ENCODE measurements around the gene CPXM1. TPM values are rescaled to one million over a fixed set of nuclear protein-coding genes. Genes with fewer than 3 reads are reported as not detected.
"Not testable (repeated sequence)": the region's sequence is repeated elsewhere in the genome, so short reads cannot be mapped to it uniquely, and the experiment has no call there.

Gene CPXM1
- total and polyA plus RNA-seq, 10 donors, result 0.23 to 2.9 (median 0.48) TPM

- Histone ChIP-seq H3K4me3 (no peak overlapping the region), H3K4me1 (peaks cover 0 to 13% (median 3%) of the 10 kb centered on the region in 6 donors), H3K27ac (no peak overlapping the region), H3K36me3 (peaks cover 0 to 33% (median 3%) of the 10 kb centered on the region in 6 donors), H3K9me3 (no peaks in the 10 kb centered on the region), H3K27me3 (replicated peaks in 1 of 7) (peaks cover 0 to 10% (median 0%) of the 10 kb centered on the region in 7 donors)
- DNase-seq, result no peak
- WGBS, 5 donors, result 70 to 85% (median 78%) methylated on average over 1 of the region's 1 CpG
- TF ChIP-seq POLR2AphosphoS5 (IDR thresholded peaks at IDR 0.05) (no peak), POLR2A (IDR thresholded peaks at IDR 0.05) (no peak), CTCF (IDR thresholded peaks at IDR 0.05 in 8 of 11, conservative IDR thresholded peaks at IDR 0.05 in 3 of 11) (no peak)
- intact Hi-C loops (cut with DNase I; ENCODE audit: low total_unique reads), result no loop called here
Measured at GRCh38 chr20:2833761-2834160, 33.3 kb upstream of the CPXM1 start.

- 83 to 95% (median 87%) methylated on average over 7 of the region's 7 CpGs for WGBS, 5 donors
- H3K9me3 ChIP-seq; intact Hi-C loops (cut with DNase I; ENCODE audit: low total_unique reads); DNase-seq; H3K4me1 ChIP-seq; H3K4me3 ChIP-seq; H3K27ac ChIP-seq: not testable (repeated sequence)
- Histone ChIP-seq H3K27me3 (replicated peaks in 1 of 7) (peaks cover 0 to 32% (median 0%) of the 10 kb centered on the region in 7 donors), H3K36me3 (peaks cover 0 to 14% (median 0%) of the 10 kb centered on the region in 6 donors)
Measured at GRCh38 chr20:2831206-2831605, 30.8 kb upstream of the CPXM1 start.

GRCh38 chr20:2829376-2829775 is 28.9 kb upstream of the CPXM1 start:
- TF ChIP-seq POLR2AphosphoS5 (IDR thresholded peaks at IDR 0.05) (no peak), POLR2A (IDR thresholded peaks at IDR 0.05) (no peak), CTCF (IDR thresholded peaks at IDR 0.05 in 8 of 11, conservative IDR thresholded peaks at IDR 0.05 in 3 of 11) (no peak)
- H3K36me3 ChIP-seq, result no peaks in the 10 kb centered on the region
- intact Hi-C loops (cut with DNase I; ENCODE audit: low total_unique reads), result no loop called here
- H3K9me3 ChIP-seq, result no peaks in the 10 kb centered on the region
- 66 to 88% (median 80%) methylated on average over 6 of the region's 6 CpGs for WGBS, 5 donors
- no peak overlapping the region for H3K27ac ChIP-seq
- peaks cover 0 to 7% (median 0%) of the 10 kb centered on the region in 6 donors for H3K4me1 ChIP-seq
- peaks cover 0 to 37% (median 0%) of the 10 kb centered on the region in 7 donors for H3K27me3 ChIP-seq (replicated peaks in 1 of 7)
- DNase-seq, result no peak
- H3K4me3 ChIP-seq, result no peak overlapping the region

- Histone ChIP-seq H3K9me3 (no peaks in the 10 kb centered on the region), H3K4me3 (no peak overlapping the region), H3K27ac (no peak overlapping the region), H3K4me1 (peaks cover 0 to 7% (median under 1%) of the 10 kb centered on the region in 6 donors), H3K36me3 (no peaks in the 10 kb centered on the region), H3K27me3 (replicated peaks in 1 of 7) (peaks cover 0 to 43% (median 2%) of the 10 kb centered on the region in 7 donors)
- no peak for TF ChIP-seq POLR2A (IDR thresholded peaks at IDR 0.05)
- TF ChIP-seq CTCF (IDR thresholded peaks at IDR 0.05 in 8 of 11, conservative IDR thresholded peaks at IDR 0.05 in 3 of 11), result no peak
- TF ChIP-seq POLR2AphosphoS5 (IDR thresholded peaks at IDR 0.05), result no peak
- intact Hi-C loops (cut with DNase I; ENCODE audit: low total_unique reads), result no loop called here
- 84 to 95% (median 92%) methylated on average over 4 of the region's 4 CpGs for WGBS, 5 donors
- no peak for DNase-seq
Measured at GRCh38 chr20:2826655-2827054, 26.2 kb upstream of the CPXM1 start.

- no peak for DNase-seq
- peaks cover 0 to 16% (median 5%) of the 10 kb centered on the region in 6 donors for H3K4me1 ChIP-seq
- H3K9me3 ChIP-seq, result no peaks in the 10 kb centered on the region
- H3K27me3 ChIP-seq (replicated peaks in 1 of 7), result peaks cover 0 to 47% (median 11%) of the 10 kb centered on the region in 7 donors
- H3K36me3 ChIP-seq, result no peaks in the 10 kb centered on the region
- TF ChIP-seq POLR2AphosphoS5 (IDR thresholded peaks at IDR 0.05) (no peak), CTCF (IDR thresholded peaks at IDR 0.05 in 8 of 11, conservative IDR thresholded peaks at IDR 0.05 in 3 of 11) (no peak), POLR2A (IDR thresholded peaks at IDR 0.05) (no peak)
- WGBS, 5 donors, result 76 to 85% (median 79%) methylated on average over 2 of the region's 2 CpGs
- no peak overlapping the region for H3K4me3 ChIP-seq
- H3K27ac ChIP-seq, result no peak overlapping the region
- intact Hi-C loops (cut with DNase I; ENCODE audit: low total_unique reads), result no loop called here
Measured at GRCh38 chr20:2825761-2826160, 25.3 kb upstream of the CPXM1 start.

All from spleen (tissue), 11 donors.